Bladder microvascular endothelial cell (primary cell): ENCODE data around the gene USP6. TPM values are rescaled to one million over a fixed set of nuclear protein-coding genes. Genes with fewer than 3 reads are reported as not detected.

Experiments used
- total RNA-seq: library from RNA; depleted of rRNA; stranded (reverse); fragments of >200 nt; gene quantifications from 2 replicates; pipeline ENCODE4 v1.2.3, GENCODE V29; 2014

USP6 gene
- total RNA-seq, result not detected in 2 replicates

DNA sequence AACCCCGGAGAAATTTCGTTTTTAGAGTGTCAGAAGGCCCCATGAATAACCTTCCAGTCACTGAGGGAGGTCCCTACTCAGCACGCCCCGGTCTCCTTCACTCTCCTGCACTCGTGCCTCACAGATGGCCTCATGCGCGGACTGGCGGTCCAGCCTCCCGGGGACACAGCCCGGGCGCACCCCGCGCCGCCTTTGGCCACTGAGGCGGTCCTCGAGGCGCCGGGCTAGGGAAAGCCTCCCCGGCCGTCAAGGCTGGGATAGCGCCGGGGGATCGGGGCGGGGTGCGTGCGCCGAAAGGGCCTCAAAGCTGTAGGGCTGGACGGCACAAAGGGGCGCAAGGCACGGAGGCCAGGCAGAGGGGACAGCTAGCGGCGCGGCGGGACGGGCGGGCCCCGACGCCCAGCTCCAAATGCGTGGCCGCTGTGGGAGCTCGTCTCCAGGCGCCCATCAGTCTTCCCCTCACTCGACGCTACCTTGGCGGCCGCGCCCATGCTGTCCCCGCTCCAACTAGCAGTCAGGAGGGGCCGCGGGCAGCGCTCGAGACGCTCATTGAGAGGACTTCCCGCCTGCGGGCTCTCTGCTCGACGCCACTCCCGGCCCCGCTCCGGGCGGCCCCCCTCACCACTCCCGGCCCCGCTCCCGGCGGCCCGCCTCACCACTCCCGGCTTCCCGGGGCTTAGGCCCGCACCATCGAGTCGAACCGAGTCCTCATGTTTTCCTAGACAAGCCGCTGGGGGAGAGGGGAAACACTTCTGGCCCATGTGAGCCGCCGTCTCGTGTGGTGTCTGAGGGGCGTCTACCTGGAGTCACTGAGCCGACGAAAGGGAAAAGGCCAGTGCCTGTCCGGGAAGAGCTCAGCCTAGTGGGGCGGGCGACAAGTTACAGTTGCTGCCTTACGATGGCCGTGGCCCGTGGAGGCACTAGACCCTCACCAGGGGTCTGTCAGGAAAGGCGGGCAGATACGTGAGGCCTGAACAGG lies at the start of gene USP6:
Gene USP6 (plus strand): TSS at position 360 of the 979 bp plus-strand sequence. CDS start 14,336 bp downstream, outside the sequence.

DNA sequence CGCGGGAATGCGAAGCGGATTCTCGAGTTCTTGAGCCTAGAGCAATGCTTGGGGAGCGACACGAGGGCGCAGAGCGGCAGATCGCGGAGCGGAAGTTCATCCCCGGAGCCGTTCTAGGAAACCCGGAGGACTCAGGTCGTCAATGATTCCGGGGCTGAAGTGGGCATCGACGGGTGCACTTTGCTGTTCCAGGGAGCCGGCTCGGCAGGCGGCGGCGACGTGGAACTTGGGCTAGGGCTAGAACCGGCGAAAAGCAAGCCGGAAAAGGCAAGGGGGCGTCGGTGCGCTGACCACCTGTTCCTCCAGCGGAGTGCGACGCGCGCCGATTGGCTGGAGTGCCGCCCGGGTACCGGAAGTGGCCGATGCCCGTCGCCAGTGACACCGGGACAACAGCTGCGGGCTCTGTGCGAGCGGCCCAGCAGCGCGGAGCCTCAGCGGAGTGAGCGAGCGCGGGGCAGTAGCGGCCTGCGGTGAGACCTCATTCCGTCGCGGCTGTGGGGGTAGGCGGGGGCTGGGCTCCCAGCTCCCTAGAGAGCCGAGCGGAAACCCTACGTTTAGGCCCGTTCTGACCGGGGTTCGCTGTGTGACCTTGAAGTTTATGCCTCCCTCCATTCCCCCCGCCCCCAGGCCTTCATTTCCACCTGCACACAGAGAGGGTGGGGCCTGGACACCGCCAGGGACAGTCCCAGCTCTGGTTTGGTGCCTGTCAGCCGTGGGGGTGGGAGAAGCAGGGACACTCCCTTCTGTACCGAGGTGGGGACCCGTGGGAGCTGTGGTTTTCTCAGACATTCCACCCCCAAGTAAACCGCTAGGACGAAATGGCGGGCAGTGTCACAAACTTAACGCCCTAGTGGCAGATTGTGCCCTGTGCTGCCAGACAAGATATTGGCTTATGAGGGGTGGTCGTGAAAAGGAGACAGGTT lies 37.5 kb upstream of the USP6 start, which contains the start of gene ZFP3:
Gene ZFP3 (plus strand): TSS at position 362 of the 923 bp plus-strand sequence. CDS start 13,038 bp downstream, outside the sequence.

DNA sequence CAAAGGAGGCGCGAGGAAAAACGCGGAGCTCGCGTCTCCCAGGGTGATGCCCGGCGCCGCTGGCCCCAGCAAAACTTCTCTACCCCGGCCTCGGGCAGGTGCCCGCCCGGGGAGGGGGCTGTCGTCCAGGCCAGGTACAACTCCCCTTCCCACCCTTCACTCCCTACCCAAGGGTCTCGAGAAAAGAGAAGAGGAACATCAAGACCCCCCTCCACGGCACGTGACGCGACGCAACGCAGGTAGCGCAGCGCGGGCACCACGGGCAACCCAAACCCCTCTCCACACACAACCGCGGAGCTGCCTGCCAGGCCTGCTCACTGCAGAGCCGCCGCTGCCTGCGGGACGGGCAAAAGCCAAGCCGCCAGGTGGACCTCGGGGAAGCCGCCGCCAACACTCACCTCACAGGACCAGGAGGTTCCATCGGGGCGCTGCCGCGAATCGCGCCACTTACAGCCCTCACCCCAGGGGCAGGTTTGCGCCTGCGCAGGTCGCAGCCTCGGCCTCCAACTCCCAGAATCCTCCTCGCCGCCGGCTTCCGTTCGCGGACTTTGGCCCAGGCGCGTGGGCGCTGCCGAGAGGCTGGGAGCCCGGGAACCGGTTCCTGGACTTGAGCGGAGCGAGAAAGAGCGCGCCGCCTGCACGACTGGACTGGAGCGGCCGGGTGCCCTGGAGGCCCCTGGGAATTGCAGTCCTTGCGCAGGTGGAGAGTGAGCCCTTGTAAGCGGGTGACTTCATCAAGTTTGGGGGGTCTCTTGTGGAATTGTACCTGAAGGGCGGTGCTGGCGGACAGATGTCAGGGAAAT lies 4.2 kb upstream of the USP6 start, which contains the start of gene ZNF232:
Gene ZNF232 (minus strand): TSS at position 477 of the 803 bp plus-strand sequence. CDS start 56 bp downstream, at position 421.

DNA sequence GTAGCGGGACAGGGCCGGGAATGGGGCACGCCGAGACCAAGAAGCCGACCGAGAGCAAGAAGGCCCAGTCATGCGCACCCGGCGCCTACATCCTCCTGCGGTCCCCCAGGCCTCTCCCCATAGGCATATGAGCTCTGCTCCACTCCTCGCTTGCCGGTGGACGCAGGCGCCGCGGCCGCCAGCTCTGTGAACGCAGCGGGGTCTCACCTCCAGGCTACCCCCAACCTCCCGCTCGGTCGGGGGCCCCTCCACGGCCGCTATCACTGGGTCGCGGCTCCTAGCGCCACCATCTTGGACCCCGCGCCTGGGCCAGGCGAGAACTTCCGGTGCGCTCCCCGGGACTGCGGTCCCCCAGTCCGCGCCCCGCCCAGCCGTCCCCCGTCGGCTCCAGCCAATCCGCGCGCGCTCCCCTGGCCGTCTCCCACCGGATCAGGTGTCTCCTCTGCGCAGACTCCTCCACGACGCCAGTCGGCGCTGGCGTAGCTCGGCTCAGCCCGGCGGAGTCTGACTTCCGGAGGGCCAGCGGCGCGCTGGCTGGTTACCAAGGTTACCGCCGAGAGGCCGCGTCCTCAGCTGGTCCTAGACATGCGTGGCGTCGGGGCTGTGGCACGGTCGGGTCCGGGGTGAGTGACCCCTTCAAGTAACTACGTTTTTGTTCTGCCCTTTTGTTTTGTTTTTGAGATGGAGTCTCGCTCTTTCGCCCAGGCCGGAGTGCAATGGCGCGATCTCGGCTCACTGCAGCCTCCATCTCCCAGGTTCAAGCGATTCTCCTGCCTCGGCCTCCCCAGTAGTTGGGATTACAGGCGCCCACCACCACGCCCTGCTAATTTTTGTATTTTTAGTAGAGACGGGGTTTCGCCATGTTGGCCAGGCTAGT lies 75.9 kb downstream of the USP6 start, which contains the start of gene ZNF594:
Gene ZNF594 (minus strand): TSS at position 328 of the 877 bp plus-strand sequence. CDS start 7,612 bp downstream, outside the sequence.

Other genes with a start within 250 kb of the USP6 start
- gene C17orf107, start 216.5 kb upstream of the USP6 start, total RNA-seq, result 0.49 and 1.1 TPM in 2 replicates
- 0.31 and 0.32 TPM in 2 replicates for gene CHRNE, start 212.9 kb upstream of the USP6 start, total RNA-seq
- gene GP1BA, start 183.8 kb upstream of the USP6 start, total RNA-seq, result 0.13 TPM in 1 of 2 replicates, not detected in the other
- 45.8 and 61.3 TPM in 2 replicates for gene SLC25A11, start 176.0 kb upstream of the USP6 start, total RNA-seq
- 13.4 and 18.6 TPM in 2 replicates for gene RNF167, start 175.8 kb upstream of the USP6 start, total RNA-seq
- gene PFN1, start 167.5 kb upstream of the USP6 start, total RNA-seq, result 789 and 1,108 TPM in 2 replicates
- 1.6 and 4.7 TPM in 2 replicates for gene ENO3, start 164.9 kb upstream of the USP6 start, total RNA-seq
- gene SPAG7, start 148.2 kb upstream of the USP6 start, total RNA-seq, result 44.0 and 53.9 TPM in 2 replicates
- 6.5 and 14.0 TPM in 2 replicates for gene CAMTA2, start 128.4 kb upstream of the USP6 start, total RNA-seq
- gene INCA1, start 118.5 kb upstream of the USP6 start, total RNA-seq, result 0.25 and 0.32 TPM in 2 replicates
- 91.3 and 158 TPM in 2 replicates for gene KIF1C, start 118.1 kb upstream of the USP6 start, total RNA-seq
- gene SLC52A1, start 80.6 kb upstream of the USP6 start, total RNA-seq, result under 0.01 and 0.19 TPM in 2 replicates
- 0.97 and 1.7 TPM in 2 replicates for gene ZFP3, start 37.6 kb upstream of the USP6 start, total RNA-seq
- gene ZNF232, start 4.2 kb upstream of the USP6 start, total RNA-seq, result 4.0 and 5.5 TPM in 2 replicates
- gene ZNF594, start 75.8 kb downstream of the USP6 start, total RNA-seq, result 2.9 and 5.4 TPM in 2 replicates
- gene SCIMP, start 118.8 kb downstream of the USP6 start, total RNA-seq, result not detected in 2 replicates
- gene RABEP1, start 166.3 kb downstream of the USP6 start, total RNA-seq, result 27.8 and 54.7 TPM in 2 replicates